GM10847 (cell line): ENCODE data around the gene FGF8.

Experiments used
- POLR2A ChIP-seq: IDR thresholded peaks from 2 replicates; pipeline ENCODE4 v1.6.1; 2011; ENCODE audit not compliant: insufficient read length; ENCODE audit errors: extremely low read depth

The FGF8 gene

GRCh38 chr10:101776161-101776817, 375 bp upstream of the FGF8 start:
- no peak for TF ChIP-seq POLR2A

- TF ChIP-seq POLR2A: no peak
Measured at GRCh38 chr10:101774589-101775272, 1.2 kb downstream of the FGF8 start.

GRCh38 chr10:101773923-101774588, 1.9 kb downstream of the FGF8 start:
- no peak for TF ChIP-seq POLR2A

- no peak for TF ChIP-seq POLR2A
Measured at GRCh38 chr10:101772895-101773761, 2.8 kb downstream of the FGF8 start.

GRCh38 chr10:101772017-101772894, 3.7 kb downstream of the FGF8 start:
- no peak for TF ChIP-seq POLR2A

- no peak for TF ChIP-seq POLR2A
Measured at GRCh38 chr10:101771380-101771779, 4.5 kb downstream of the FGF8 start.

GRCh38 chr10:101770331-101771215, 5.3 kb downstream of the FGF8 start:
- no peak for TF ChIP-seq POLR2A

GRCh38 chr10:101769541-101770180, 6.3 kb downstream of the FGF8 start:
- TF ChIP-seq POLR2A: no peak

- TF ChIP-seq POLR2A: no peak
Measured at GRCh38 chr10:101768791-101769170, 7.1 kb downstream of the FGF8 start.

- TF ChIP-seq POLR2A: no peak
Measured at GRCh38 chr10:101767966-101768790, 7.7 kb downstream of the FGF8 start.

GRCh38 chr10:101767600-101767945, 8.3 kb downstream of the FGF8 start:
- no peak for TF ChIP-seq POLR2A
